WI38 (cell line): ENCODE data around the gene SNX20.

Source experiments
- H3K4me3 ChIP-seq: 2 replicates; pipeline ENCODE4 v1.5.1; 2011; ENCODE audit warnings: low read depth, mild to moderate bottlenecking, control low read depth, low read length
- CTCF ChIP-seq: IDR thresholded peaks from 2 replicates; pipeline ENCODE4 v1.5.1; 2012; ENCODE audit warnings: low read depth, mild to moderate bottlenecking, control low read depth, low read length

Gene SNX20

GRCh38 chr16:50711040-50711439 lies 29.9 kb upstream of the SNX20 start:
- no peak for TF ChIP-seq CTCF
- no peak overlapping the region for H3K4me3 ChIP-seq

DNA sequence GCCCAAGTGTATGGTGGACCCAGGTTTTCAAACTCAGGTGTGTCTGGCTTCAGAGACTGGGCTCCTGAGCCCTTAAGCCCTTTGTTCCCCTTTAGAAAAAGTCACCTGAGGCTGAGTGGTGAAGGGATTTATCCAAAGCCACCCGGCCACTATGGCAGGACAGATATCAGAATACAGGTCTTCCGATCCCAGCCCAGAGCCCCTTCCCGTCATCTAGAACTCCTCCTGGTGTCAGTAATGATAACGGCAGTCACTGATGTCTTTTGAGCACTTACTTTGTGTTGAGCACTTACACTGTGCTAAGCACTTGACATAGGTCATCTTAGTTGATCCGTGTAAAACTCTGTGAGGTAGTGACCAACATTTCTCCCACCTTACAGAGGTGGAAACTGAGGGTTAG lies 28.9 kb upstream of the SNX20 start:
- no peak overlapping the region for H3K4me3 ChIP-seq
- no peak for TF ChIP-seq CTCF

GRCh38 chr16:50709061-50709684 lies 28.1 kb upstream of the SNX20 start:
- no peak for TF ChIP-seq CTCF
- no peak overlapping the region for H3K4me3 ChIP-seq

DNA sequence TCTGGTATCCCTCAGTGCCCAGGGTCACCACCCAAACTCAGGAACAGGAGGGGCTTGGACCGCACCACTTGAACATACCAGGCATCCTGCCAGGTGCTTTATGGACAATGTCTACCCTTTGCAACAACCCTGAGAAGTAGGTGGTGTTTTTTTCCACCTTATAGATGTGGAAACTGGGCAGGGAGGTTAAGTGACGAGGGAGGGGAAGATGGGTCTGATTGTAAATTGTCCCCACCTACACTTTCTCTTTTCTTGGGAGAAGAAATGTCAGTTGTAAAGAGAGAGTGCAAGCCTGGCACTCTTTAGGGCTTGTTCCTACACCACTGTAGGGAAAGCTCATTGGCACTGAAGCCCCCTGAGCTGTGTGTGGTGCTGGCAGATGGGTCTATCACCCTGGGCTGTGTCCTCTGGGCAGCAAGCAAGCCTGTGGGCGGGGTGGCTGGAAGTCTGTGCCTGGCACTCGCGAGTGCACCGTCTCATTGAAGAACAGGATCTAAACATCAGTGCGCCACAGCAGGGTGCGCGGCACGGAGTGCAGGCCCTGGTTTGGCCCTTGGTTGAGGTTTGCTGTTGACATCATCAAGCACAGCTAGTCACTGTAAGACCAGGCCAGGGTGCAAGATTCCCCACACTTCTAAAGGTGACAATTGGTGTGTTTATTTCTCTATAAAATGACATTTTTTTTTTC lies 27.4 kb upstream of the SNX20 start:
- no peak for TF ChIP-seq CTCF
- no peak overlapping the region for H3K4me3 ChIP-seq

- no peak overlapping the region for H3K4me3 ChIP-seq
Observed at GRCh38 chr16:50706250-50706649, 25.1 kb upstream of the SNX20 start.

GRCh38 chr16:50705436-50706110 lies 24.5 kb upstream of the SNX20 start:
- no peak for TF ChIP-seq CTCF
- no peak overlapping the region for H3K4me3 ChIP-seq

More at GRCh38 chr16:50706250-50706649, 25.1 kb upstream of the SNX20 start:
- TF ChIP-seq CTCF = no peak

DNA sequence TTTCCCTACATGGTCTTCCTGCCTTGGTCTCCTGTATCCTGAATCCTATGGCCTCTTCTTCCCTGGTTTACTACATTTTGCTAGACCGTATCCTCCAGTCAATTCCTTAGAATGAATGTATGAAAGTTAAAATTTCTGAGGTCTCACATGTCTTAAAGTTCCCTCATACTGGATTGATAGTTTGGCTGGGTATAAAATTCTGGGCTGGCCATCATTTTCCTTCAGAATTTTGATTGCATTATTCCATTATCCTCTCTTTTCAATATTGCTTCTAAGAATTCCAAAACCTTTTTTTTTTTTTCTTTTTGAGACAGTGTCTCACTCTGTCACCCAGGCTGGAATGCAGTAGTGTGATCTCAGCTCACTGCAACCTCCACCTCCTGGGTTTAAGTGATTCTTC lies 23.1 kb upstream of the SNX20 start:
- TF ChIP-seq CTCF = no peak
- H3K4me3 ChIP-seq = no peak overlapping the region
